Measurements from ENCODE around the gene SYNE4. TPM values are rescaled to one million over a fixed set of nuclear protein-coding genes. Genes with fewer than 3 reads are reported as not detected.

Gene SYNE4
- total RNA-seq, 1 donor from 2014 or later: 5.3 TPM

GRCh38 chr19:36031308-36031707 lies 22.7 kb upstream of the SYNE4 start:
- peak overlapping the region; percentile 10 for H3K4me3 ChIP-seq (ENCODE audit: low read depth, low read length)
- no peak for TF ChIP-seq CTCF (conservative IDR thresholded peaks at IDR 0.05; ENCODE audit: low read depth, low read length)
- DNase-seq (ENCODE audit: low read depth): no peak

DNA sequence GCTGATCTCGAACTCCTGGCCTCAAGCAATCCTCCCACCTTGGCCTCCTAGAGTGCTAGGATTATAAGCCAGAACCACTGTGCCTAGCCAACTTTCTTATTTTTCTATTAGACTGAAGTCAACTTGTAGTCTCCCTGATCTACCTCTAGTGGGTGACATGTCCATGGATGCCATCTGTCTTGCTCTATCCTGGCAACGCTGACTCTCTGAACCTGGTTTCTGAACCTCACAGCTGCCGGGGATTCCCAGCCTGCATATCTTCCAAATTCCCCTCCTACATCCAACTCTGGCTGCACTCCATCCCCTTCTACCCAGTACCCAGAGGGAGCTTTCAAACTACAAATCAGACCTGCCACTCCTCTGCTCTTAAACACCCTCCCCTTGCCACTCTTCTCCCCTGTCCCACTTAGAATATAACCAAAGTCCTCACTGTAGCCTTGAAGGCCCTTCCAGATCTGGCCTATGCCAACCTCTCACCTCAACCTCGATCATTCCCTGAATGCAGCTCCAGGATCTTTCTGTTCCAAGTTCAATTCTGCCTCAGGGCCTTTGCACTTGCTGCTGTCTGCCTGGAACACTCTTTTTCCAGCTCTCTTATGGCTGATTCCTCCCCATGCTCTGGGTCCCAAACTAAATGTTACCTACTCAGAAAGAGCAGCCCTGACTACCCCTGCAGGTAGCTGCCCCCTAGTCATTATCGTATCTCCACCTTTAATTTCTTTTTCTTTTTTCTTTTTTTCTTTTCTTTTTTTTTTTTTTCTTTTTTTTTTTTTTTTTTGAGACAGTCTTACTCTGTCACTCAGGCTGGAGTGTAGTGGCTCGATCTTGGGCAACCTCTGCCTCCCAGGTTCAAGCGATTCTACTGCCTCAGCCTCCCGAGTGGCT lies 21.9 kb upstream of the SYNE4 start:
- no peak overlapping the region for H3K4me3 ChIP-seq (ENCODE audit: low read depth, low read length)
- DNase-seq (ENCODE audit: low read depth): peak; percentile 44
- peak; percentile 51 for TF ChIP-seq CTCF (conservative IDR thresholded peaks at IDR 0.05; ENCODE audit: low read depth, low read length)

DNA sequence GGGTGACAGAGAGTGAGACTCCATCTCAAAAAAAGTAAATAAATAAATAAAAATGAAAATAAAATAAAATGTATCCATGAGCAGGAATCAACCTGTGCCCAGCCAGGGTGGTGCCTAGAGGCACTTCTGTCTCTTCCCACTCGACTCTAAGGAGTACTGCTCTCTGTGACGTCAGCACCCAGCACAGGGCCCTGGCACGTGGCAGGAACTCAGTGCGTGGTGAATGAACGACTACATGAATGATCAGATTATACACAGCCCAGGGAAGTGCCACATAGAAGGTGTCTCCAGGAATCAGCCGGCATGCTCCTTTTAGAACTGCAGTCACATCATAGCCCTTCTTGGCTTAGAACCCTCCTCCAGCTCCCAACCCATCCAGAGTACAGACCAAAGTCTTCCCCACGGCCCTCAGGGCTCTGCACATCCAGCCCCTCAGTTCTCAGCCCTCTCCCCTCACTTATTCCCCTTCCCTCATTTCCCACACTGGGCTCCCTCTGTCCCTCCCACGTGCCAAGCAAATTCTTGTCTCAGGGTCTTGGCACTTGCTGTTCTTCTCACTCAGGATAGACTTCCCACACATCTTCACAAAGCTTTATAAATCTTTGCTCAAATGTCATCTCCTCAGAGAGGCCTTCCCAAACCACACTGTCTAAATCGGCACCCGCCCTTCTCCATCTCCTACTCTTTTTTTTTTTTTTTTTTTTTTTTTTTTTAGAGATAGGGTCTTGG lies 19.9 kb upstream of the SYNE4 start:
- DNase-seq (ENCODE audit: low read depth): no peak
- no peak overlapping the region for H3K4me3 ChIP-seq (ENCODE audit: low read depth, low read length)
- no peak for TF ChIP-seq CTCF (conservative IDR thresholded peaks at IDR 0.05; ENCODE audit: low read depth, low read length)

- no peak overlapping the region for H3K4me3 ChIP-seq (ENCODE audit: low read depth, low read length)
- TF ChIP-seq CTCF (conservative IDR thresholded peaks at IDR 0.05; ENCODE audit: low read depth, low read length): no peak
- DNase-seq (ENCODE audit: low read depth): no peak
These were observed 19.1 kb upstream of the SYNE4 start for GRCh38 chr19:36027696-36028095.

- no peak for TF ChIP-seq CTCF (conservative IDR thresholded peaks at IDR 0.05; ENCODE audit: low read depth, low read length)
- DNase-seq (ENCODE audit: low read depth): no peak
- no peak overlapping the region for H3K4me3 ChIP-seq (ENCODE audit: low read depth, low read length)
These were observed 17.7 kb upstream of the SYNE4 start for GRCh38 chr19:36026091-36026876.

- TF ChIP-seq CTCF (conservative IDR thresholded peaks at IDR 0.05; ENCODE audit: low read depth, low read length): no peak
- DNase-seq (ENCODE audit: low read depth): no peak
- H3K4me3 ChIP-seq (ENCODE audit: low read depth, low read length): no peak overlapping the region
These were observed 16.9 kb upstream of the SYNE4 start for GRCh38 chr19:36025541-36025940.
